GM10847 (cell line): ENCODE results near the gene SPATS2L.
A peak's percentile ranks its signal among the peaks of the same experiment; 100 is the strongest.

ENCODE experiments used
- POLR2A ChIP-seq: IDR thresholded peaks from 2 replicates; pipeline ENCODE4 v1.6.1; 2011; ENCODE audit not compliant: insufficient read length; ENCODE audit errors: extremely low read depth

SPATS2L gene

GRCh38 chr2:200525066-200525465 is 218.6 kb downstream of the SPATS2L start:
- TF ChIP-seq POLR2A = no peak

GRCh38 chr2:200525551-200525881 is 219.0 kb downstream of the SPATS2L start:
- TF ChIP-seq POLR2A = no peak

- peak; percentile 75 for TF ChIP-seq POLR2A
These were observed 219.6 kb downstream of the SPATS2L start, which contains the start of gene SGO2 for GRCh38 chr2:200525882-200526651. SGO2 (plus strand) TSS chr2:200526207; CDS start chr2:200532976, 6,769 bp downstream.

GRCh38 chr2:200528228-200528627 is 221.7 kb downstream of the SPATS2L start:
- no peak for TF ChIP-seq POLR2A
